Measurements from ENCODE around the gene LEMD3. TPM values are rescaled to one million over a fixed set of nuclear protein-coding genes. Genes with fewer than 3 reads are reported as not detected.

Gene LEMD3
- total RNA-seq, 1 donor from 2014 or later = 25.4 TPM

GRCh38 chr12:65238609-65239008, 69.2 kb downstream of the LEMD3 start:
- Mint-ChIP-seq H3K36me3 (ENCODE audit: unreplicated experiment) (no peaks in the 10 kb centered on the region), H3K4me3 (ENCODE audit: unreplicated experiment) (no peak overlapping the region), H3K27me3 (ENCODE audit: unreplicated experiment) (no peaks in the 10 kb centered on the region), H3K4me1 (ENCODE audit: low read depth, unreplicated experiment) (no peaks in the 10 kb centered on the region), H3K9me3 (ENCODE audit: unreplicated experiment) (no peaks in the 10 kb centered on the region), H3K27ac (ENCODE audit: unreplicated experiment) (no peak overlapping the region)
- TF ChIP-seq CTCF (IDR thresholded peaks at IDR 0.05; ENCODE audit: partially characterized antibody, unreplicated experiment) = no peak
- DNase-seq = no peak

- Mint-ChIP-seq H3K27ac (ENCODE audit: unreplicated experiment) (no peak overlapping the region), H3K27me3 (ENCODE audit: unreplicated experiment) (no peaks in the 10 kb centered on the region), H3K9me3 (ENCODE audit: unreplicated experiment) (no peaks in the 10 kb centered on the region), H3K4me3 (ENCODE audit: unreplicated experiment) (no peak overlapping the region), H3K4me1 (ENCODE audit: low read depth, unreplicated experiment) (no peaks in the 10 kb centered on the region), H3K36me3 (ENCODE audit: unreplicated experiment) (no peaks in the 10 kb centered on the region)
- DNase-seq = no peak
- TF ChIP-seq CTCF (IDR thresholded peaks at IDR 0.05; ENCODE audit: partially characterized antibody, unreplicated experiment) = no peak
These were observed 79.6 kb downstream of the LEMD3 start for GRCh38 chr12:65248656-65249633.

GRCh38 chr12:65252515-65252914, 83.1 kb downstream of the LEMD3 start:
- Mint-ChIP-seq H3K9me3 (ENCODE audit: unreplicated experiment) (no peaks in the 10 kb centered on the region), H3K4me1 (ENCODE audit: low read depth, unreplicated experiment) (no peaks in the 10 kb centered on the region), H3K4me3 (ENCODE audit: unreplicated experiment) (no peak overlapping the region), H3K27me3 (ENCODE audit: unreplicated experiment) (no peaks in the 10 kb centered on the region), H3K27ac (ENCODE audit: unreplicated experiment) (no peak overlapping the region), H3K36me3 (ENCODE audit: unreplicated experiment) (no peaks in the 10 kb centered on the region)
- no peak for DNase-seq
- no peak for TF ChIP-seq CTCF (IDR thresholded peaks at IDR 0.05; ENCODE audit: partially characterized antibody, unreplicated experiment)

GRCh38 chr12:65257986-65258385, 88.6 kb downstream of the LEMD3 start:
- no peak for DNase-seq
- Mint-ChIP-seq H3K27ac (ENCODE audit: unreplicated experiment) (no peak overlapping the region), H3K9me3 (ENCODE audit: unreplicated experiment) (no peaks in the 10 kb centered on the region), H3K4me1 (ENCODE audit: low read depth, unreplicated experiment) (no peaks in the 10 kb centered on the region), H3K27me3 (ENCODE audit: unreplicated experiment) (no peaks in the 10 kb centered on the region), H3K4me3 (ENCODE audit: unreplicated experiment) (no peak overlapping the region), H3K36me3 (ENCODE audit: unreplicated experiment) (no peaks in the 10 kb centered on the region)
- no peak for TF ChIP-seq CTCF (IDR thresholded peaks at IDR 0.05; ENCODE audit: partially characterized antibody, unreplicated experiment)

GRCh38 chr12:65259501-65259900, 90.1 kb downstream of the LEMD3 start:
- H3K27ac Mint-ChIP-seq (ENCODE audit: unreplicated experiment) = no peak overlapping the region

More at GRCh38 chr12:65259501-65259900, 90.1 kb downstream of the LEMD3 start:
- H3K4me3 Mint-ChIP-seq (ENCODE audit: unreplicated experiment) = no peak overlapping the region
- no peak for TF ChIP-seq CTCF (IDR thresholded peaks at IDR 0.05; ENCODE audit: partially characterized antibody, unreplicated experiment)
- H3K27me3 Mint-ChIP-seq (ENCODE audit: unreplicated experiment) = no peaks in the 10 kb centered on the region
- no peak for DNase-seq
- no peaks in the 10 kb centered on the region for H3K4me1 Mint-ChIP-seq (ENCODE audit: low read depth, unreplicated experiment)
- no peaks in the 10 kb centered on the region for H3K36me3 Mint-ChIP-seq (ENCODE audit: unreplicated experiment)
- no peaks in the 10 kb centered on the region for H3K9me3 Mint-ChIP-seq (ENCODE audit: unreplicated experiment)
